GM18507 (cell line): ENCODE measurements around the gene HIC2.
"Not testable (repeated sequence)": the region's sequence is repeated elsewhere in the genome, so short reads cannot be mapped to it uniquely, and the experiment has no call there.

Experiments
- DNase-seq: peaks from one replicate; pipeline ENCODE4 v3.0.0; 2011; ENCODE audit warnings: low read depth; ENCODE audit not compliant: insufficient read length; ENCODE audit errors: extremely low spot score
- FAIRE-seq: peaks from 2 replicates; lab custom pipeline; 2011; peaks lifted over from hg19 to GRCh38; lab: Jason Lieb, UNC

Gene HIC2, protein sequence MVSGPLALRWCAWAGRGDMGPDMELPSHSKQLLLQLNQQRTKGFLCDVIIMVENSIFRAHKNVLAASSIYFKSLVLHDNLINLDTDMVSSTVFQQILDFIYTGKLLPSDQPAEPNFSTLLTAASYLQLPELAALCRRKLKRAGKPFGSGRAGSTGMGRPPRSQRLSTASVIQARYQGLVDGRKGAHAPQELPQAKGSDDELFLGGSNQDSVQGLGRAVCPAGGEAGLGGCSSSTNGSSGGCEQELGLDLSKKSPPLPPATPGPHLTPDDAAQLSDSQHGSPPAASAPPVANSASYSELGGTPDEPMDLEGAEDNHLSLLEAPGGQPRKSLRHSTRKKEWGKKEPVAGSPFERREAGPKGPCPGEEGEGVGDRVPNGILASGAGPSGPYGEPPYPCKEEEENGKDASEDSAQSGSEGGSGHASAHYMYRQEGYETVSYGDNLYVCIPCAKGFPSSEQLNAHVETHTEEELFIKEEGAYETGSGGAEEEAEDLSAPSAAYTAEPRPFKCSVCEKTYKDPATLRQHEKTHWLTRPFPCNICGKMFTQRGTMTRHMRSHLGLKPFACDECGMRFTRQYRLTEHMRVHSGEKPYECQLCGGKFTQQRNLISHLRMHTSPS

DNA sequence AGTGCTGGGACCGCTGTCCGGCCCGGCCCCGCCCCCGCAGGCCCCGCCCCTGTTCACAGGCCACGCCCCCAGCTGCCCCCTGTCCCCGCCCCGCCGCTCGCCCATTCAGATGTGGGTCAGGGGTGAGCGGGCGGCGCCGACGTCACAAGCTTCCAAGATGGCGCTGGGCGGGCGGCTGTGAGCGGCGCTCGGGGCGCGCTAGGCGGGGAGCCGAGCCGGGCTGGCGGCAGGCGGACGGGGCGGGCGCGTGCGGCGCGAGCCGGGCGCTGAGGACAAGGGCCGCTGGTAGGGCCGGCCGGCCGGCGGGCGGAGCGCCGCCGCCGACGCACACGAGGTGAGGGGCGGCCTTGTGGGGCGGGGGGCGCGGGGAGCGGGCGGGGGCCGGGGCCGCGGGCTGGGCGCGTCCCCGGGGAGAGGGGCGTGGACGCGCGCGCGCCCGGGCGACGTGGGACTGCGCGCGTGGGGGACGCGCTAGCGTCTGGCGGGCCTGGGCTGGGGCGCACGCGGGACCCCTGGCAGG lies at the start of gene HIC2:
HIC2 (plus strand) TSS at position 145 of the 520 bp plus-strand sequence. CDS start 25,461 bp downstream, outside the sequence.
- DNase-seq, FAIRE-seq: not testable (repeated sequence)

DNA sequence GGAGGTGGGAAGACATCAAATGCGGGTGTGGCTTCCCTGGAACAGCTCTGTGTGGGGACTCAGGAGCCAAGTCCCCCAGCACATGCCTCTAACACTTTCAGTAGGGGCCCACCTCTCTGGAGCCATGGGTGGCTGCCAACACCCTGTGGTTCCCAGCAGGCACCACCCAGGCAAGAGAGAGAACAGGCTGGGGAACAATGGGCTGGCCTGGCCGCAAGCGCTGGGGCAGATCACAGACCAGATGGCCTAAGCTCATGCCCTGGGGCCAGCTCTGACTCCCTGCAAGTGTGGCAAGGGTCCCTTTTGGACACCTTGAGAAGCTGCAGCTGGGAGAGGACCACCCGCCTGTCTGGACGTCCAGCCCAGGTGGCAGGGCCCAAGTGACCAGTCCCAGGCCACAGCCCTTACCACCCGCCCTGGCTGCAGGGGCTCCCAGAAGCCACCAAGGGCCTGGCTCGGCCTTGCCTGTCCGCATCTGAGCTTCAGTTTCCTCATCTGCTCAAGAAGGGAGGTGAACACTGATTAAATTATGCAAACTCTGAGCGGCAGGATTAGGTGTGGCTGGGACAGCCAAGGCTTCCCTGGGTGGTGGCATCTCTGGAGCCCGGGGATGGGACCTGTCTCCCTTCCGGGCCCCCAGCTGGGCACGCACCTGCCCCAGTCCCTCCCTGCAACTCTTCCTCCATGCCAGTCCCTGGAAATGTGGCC lies 48.4 kb upstream of the HIC2 start:
- not testable (repeated sequence) for DNase-seq, FAIRE-seq

DNA sequence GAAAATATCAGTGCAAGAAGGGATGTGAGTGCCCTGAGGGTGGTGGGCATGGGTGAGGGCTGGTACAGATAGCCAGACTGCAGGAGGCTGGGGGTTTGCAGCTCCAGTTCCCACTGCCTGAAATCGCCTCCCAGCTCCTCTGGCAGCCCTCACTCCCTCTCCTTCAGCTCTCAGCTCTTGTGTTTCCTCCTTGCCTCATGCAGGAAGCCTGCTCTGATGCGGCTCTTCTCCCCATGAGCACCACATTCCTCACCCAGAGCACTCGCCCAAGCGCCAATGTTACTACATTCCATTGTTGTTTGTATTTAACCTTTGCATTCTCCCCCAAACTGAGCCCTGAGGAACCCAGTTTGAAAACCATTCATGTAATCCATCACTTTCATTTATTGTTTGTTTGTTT lies 41.3 kb upstream of the HIC2 start:
- not testable (repeated sequence) for DNase-seq, FAIRE-seq

DNA sequence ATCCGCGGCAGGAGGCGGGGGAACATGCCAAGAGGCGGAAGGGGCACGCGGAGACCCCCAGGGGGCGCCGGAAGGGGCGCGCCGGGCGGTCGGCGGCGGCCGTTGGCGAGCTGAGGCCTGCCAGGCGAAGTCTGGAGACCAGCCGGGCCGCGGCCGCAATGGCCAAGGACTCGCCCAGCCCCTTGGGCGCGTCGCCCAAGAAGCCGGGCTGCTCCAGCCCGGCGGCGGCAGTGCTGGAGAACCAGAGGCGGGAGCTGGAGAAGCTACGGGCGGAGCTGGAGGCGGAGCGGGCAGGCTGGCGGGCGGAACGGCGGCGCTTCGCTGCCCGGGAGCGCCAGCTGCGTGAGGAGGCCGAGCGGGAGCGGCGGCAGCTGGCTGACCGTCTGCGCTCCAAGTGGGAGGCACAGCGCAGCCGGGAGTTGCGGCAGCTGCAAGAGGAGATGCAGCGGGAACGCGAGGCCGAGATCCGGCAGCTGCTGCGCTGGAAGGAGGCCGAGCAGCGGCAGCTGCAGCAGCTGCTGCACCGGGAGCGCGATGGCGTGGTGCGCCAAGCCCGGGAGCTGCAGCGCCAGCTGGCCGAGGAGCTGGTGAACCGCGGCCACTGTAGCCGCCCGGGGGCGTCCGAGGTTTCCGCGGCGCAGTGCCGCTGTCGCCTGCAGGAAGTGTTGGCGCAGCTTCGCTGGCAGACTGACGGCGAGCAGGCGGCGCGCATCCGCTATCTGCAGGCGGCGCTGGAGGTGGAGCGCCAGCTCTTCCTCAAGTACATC lies 33.3 kb upstream of the HIC2 start, which contains the start of gene RIMBP3B:
RIMBP3B (plus strand) TSS at position 51 of the 767 bp plus-strand sequence; CDS start at position 159, 108 bp downstream.
- not testable (repeated sequence) for FAIRE-seq, DNase-seq

DNA sequence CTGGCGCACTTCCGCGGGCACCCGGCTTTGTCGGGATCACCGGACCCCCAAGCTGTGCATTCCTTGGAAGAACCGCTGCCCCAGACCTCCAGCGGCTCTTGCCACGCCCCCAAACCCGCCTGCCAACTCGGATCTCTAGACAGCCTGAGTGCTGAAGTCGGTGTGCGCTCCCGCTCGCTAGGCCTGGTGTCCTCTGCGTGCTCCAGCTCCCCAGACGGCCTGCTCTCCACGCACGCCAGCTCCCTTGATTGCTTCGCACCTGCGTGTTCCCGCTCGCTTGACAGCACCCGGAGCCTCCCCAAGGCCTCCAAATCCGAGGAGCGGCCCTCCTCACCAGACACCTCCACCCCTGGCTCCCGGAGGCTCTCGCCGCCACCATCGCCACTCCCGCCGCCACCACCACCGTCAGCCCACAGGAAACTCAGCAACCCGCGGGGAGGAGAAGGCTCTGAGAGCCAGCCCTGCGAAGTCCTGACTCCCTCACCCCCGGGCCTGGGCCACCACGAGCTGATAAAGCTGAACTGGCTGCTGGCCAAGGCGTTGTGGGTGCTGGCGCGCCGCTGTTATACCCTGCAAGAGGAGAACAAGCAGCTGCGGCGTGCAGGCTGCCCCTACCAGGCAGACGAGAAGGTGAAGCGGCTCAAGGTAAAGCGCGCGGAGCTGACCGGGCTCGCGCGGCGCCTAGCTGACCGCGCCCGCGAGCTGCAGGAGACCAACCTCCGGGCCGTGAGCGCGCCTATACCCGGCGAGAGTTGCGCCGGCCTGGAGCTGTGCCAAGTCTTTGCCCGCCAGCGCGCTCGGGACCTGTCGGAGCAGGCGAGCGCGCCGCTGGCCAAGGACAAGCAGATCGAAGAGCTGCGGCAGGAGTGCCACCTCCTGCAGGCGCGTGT lies 32.5 kb upstream of the HIC2 start:
- not testable (repeated sequence) for FAIRE-seq, DNase-seq

DNA sequence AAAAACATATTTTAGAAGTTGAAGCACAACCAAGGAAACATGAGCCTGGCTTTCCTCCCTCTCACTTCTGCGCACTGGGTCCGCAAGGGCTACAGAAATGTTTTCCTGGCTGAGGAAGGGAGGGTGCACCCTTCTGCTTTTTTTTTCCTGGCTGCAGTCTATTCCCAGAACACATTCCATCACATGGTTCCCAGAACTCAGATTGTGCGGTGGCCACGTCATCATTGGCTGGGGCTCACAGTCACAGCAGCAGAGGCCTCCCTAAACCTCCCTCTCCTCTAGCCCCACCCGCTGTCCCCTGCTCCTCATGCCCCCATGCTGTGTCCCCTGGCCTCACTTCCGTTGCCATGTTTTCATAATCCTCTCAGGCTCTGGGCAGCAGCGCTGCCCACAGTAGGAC lies 27.7 kb upstream of the HIC2 start:
- not testable (repeated sequence) for DNase-seq, FAIRE-seq

DNA sequence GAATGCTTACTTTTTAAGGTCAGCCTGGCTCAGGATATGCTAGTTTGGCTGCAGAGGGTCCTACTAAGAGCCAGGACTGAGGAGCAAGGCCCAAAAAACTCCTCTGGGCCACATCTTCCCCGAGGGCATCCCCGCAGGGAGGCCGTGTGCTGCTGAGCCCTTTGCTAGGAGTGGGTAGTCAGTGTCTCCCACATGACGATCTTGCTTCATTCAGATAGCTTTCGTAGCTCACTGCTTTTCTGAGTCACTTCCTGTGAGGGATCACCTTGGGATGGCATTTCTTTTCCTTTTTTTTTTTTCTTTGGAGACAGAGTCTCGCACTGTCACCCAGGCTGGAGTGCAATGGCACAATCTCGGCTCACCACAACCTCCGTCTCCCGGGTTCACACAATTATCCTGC lies 27.2 kb upstream of the HIC2 start:
- not testable (repeated sequence) for FAIRE-seq, DNase-seq

DNA sequence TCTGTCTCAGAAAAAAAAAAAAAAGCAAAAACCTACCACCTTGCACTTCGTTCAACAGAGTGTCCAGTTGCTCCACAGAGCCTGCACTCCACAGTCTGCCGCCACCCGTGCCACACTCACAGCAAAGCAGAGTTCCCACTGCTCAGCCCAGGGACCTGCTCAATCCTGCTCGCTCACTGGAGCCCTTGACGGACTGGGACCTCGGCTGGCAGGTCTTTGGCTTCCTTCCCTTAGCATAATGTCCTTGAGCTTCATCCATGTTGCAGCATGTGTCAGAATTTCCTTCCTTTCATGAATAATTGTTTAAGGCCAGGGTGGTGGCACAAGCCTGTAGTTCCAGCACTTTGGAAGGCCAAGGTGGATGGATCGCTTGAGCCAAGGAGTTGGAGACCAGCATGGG lies 22.6 kb upstream of the HIC2 start:
- not testable (repeated sequence) for FAIRE-seq, DNase-seq

DNA sequence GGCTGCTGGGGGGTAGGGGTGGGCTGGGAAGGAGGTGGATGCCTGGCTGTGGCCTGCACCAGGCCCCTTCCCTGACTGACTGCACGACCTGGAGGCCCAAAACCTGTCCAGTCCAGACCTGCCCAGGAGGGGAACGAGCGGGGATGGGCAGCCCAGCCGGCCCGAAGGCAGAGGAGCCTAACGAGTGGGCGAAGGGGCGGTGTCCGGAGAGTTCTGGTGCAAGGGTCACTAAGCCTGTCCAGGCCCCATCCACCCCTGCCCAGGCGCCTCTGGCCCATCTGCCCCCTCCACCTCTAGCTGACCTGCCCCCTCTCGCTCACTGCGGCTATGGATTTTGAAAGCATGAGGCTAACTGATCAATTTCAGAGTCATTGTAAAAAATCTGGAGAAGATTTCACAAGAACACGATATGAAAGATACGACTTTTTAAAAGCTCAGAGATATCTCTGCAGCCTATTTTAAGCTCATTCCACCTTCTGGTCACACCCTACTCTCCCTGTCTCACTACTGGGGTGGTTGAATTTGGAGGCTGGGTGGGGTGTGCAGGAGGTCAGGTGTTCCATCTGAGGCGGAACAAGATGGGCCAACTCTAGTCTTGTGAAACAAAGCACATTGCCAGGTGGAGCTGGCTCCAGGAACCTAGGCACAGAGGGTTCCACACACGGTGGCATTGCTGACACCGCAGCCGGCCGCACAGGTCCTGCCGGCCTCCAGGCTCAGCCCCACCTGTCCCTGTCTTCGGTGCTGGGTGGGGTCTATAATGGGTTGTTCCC lies 15.8 kb upstream of the HIC2 start:
- not testable (repeated sequence) for DNase-seq, FAIRE-seq

DNA sequence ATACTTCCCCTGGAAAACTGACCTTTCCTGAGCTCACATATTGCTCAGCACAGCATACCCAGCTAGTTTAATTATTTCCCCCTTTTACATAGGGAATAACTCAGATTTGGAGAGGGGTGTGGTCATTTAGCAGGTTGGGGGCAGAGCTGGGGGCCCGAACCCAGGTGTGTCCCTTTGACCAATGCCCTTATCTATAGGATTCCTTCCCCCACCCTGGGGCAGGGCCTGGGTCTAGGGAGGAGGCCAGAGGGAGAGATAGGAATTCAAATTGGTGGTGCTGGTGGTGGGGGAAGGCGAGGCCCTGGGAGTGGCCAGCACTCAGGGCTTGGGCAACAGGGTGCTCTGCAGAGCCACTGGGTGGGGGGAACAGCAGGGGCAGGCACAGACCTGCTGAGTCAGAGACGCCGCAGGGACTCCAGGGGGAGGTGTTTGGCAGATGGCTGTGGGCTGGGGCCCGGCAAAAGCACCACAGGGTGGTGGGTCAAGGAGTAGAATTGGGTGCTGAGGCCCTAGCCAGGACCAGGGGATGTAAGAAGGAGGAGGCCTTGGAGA lies 14.3 kb upstream of the HIC2 start:
- not testable (repeated sequence) for FAIRE-seq, DNase-seq

DNA sequence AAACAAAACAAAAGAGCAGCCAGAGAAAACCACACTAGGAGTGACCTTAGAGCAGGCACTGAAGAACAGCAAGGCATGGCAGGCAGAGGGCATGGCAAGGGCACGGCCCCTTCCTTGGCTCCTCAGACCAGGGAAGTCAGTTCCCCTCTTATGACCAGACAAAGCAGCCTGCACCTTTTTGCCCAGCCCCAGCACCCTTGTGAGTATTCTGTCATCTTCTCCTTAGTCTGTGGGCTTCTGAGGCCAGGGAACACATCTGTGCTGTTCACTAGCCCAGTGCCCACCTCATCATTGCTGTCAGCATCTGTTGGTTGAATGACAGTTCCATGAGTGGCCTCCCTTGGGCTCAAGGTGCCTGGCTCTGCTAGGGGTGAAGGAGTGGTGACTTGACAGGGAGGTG lies 10.0 kb upstream of the HIC2 start:
- not testable (repeated sequence) for FAIRE-seq, DNase-seq

DNA sequence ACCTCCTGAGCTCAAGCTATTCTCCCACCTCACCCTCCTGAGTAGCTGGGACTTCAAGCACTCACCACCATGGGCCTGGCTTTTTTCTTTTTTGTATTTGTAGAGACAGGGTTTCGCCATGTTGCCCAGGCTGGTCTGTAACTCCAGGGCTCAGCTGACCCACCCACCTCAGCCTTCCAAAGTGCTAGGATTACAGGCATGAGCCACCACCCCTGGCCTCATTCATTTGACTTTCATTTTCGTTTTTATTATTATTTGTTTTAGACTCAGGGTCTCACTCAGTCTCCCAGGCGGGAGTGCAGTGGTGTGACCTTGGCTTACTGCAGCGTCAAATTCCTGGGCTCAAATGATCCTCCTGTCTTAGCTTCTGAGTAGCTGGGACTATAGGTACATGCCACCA lies 9.4 kb upstream of the HIC2 start:
- FAIRE-seq, DNase-seq: not testable (repeated sequence)

DNA sequence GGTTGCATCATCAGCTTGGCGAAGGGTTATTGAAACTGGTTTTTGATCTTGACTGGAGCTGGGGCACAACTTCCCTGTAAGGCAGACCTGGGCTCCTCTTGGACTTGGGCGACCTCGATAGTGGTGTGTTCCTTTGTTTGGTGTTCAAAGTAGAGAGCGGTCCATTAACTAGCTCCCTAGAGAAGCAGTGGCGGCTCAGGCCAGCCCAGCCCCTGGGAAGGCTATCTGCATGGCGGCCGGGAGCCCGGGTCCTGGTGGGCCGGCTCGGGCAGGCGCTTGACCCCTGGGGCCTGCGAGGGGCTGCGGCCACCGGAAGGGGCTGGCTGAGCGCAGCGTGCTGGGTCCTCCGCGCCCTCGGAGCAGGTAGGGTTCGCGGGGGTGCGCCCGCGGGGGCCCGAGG lies 796 bp upstream of the HIC2 start:
- not testable (repeated sequence) for FAIRE-seq, DNase-seq

DNA sequence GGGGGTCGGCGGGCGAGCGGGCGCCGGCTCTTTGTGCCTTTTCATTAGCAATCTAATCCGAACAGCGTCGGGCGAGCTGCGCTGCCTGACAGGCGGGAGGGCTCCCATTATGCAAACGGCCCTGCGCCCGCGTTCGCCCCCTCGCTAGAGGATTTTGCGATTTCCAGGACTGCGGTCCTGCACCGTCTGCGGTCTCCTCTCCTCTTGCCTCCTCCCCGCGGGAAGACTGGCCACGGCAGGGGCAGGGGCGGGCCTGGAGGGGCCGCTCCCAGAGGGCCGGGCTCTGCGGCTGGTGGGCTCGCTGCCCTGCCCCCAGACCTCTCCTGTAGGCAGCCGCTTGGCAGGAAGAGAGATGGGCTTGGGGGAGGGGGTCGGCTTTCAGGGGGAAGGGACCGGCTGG lies 682 bp downstream of the HIC2 start:
- not testable (repeated sequence) for DNase-seq, FAIRE-seq

DNA sequence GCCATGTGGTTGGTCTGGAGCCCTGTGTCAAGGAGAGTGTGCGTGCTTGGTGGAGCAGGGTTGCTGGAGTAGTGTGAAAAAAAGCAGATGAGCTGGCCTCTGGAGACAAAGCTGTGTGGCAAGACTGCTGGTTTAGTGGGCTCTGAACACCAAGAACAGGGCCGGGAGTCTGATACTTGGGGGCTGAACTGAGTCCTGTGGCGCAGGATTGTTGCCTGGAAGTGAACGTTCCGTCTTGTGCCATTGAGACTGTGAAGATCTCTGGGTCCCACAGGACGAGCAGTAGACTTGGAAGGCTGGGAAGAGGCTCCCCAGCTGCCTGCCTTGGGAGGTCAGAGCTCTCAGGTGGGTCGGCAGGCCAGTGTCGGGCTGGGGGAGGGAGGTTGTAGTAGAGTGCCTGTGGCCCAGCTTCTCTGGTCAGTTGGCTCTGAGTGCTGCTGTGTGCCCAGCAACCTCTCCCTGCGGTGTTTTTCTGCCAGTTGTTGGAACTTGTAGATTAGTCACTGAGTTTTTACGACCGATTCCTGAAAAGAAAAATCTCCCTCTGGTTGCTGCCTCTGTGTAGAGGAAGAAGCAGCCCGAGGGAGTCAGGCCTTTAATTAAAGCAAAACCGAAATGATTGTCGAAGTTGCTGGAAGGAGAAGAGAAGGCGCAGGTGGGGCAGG lies 1.9 kb downstream of the HIC2 start:
- DNase-seq, FAIRE-seq: not testable (repeated sequence)

DNA sequence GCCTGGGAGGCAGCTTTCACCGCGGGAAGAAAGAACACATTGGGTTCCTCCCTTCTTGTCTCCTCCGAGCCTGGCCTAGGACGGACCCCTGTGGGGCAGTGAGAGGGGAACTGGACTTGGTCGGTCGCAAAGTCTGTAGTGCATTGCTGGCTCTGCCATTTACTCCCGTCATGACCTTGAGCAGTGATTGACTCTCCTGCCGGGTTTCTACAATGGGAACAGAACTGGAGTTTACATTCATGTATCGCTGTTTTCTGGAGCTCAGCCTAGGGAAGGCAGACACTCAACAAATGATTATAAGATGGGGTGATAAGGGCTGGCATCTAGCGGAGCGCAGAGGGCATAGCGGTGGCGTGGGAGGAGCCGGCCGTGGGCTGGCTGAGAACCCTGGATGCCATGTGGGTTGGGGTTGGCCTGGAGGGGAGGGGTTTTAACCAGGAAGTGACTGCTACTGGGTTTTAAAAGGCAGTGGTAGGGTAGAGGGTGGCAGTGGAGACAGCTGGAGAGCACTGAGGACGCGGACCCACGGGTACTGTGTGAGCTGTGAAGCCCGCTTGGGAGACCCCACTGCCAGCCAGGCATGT lies 3.1 kb downstream of the HIC2 start:
- FAIRE-seq, DNase-seq: not testable (repeated sequence)
